Bronchial epithelial cell (primary cell): Measurements from ENCODE around the gene KRTAP13-2. TPM values are rescaled to one million over a fixed set of nuclear protein-coding genes. Genes with fewer than 3 reads are reported as not detected.

Source experiments
- DNase-seq: peaks from one replicate; pipeline ENCODE4 v3.0.0-alpha.2; 2010; ENCODE audit warnings: low read depth
- FAIRE-seq: peaks from 2 replicates; lab custom pipeline; 2011; peaks lifted over from hg19 to GRCh38; lab: Jason Lieb, UNC
- H3K27me3 ChIP-seq: 2 replicates; pipeline ENCODE4 v1.5.1; 2011; ENCODE audit warnings: low read length; ENCODE audit not compliant: control insufficient read depth, insufficient read depth
- H3K36me3 ChIP-seq: 2 replicates; pipeline ENCODE4 v1.5.1; 2011; ENCODE audit warnings: low read length; ENCODE audit not compliant: control insufficient read depth, insufficient read depth
- H3K4me3 ChIP-seq: 2 replicates; pipeline ENCODE4 v1.5.1; 2011; ENCODE audit warnings: mild to moderate bottlenecking, low read depth, low read length, control low read depth
- CTCF ChIP-seq: IDR thresholded peaks from 2 replicates; pipeline ENCODE4 v1.5.1; 2011; ENCODE audit warnings: mild to moderate bottlenecking, moderate library complexity, low read length, control low read depth, inconsistent platforms; ENCODE audit not compliant: insufficient read depth, severe bottlenecking
- total RNA-seq: library from RNA; depleted of rRNA; stranded (reverse); fragments of >200 nt; gene quantifications from 2 replicates; pipeline ENCODE4 v1.2.1, GENCODE V29; 2014

KRTAP13-2 gene
- total RNA-seq, 1 donor from 2014 or later = not detected

- DNase-seq (no peak), FAIRE-seq (no peak)
- H3K4me3 ChIP-seq = no peak overlapping the region
- no peaks in the 10 kb centered on the region for H3K27me3 ChIP-seq
- no peaks in the 10 kb centered on the region for H3K36me3 ChIP-seq
- TF ChIP-seq CTCF = no peak
These were observed 27.1 kb downstream of the KRTAP13-2 start for GRCh38 chr21:30345014-30345413.

GRCh38 chr21:30340714-30341573, 31.1 kb downstream of the KRTAP13-2 start:
- TF ChIP-seq CTCF = peak; percentile 65
- no peak for FAIRE-seq

GRCh38 chr21:30338717-30339116, 33.4 kb downstream of the KRTAP13-2 start:
- H3K27me3 ChIP-seq = no peaks in the 10 kb centered on the region
- H3K4me3 ChIP-seq = no peak overlapping the region
- TF ChIP-seq CTCF = no peak
- no peak for FAIRE-seq
- DNase-seq = no peak
- H3K36me3 ChIP-seq = no peaks in the 10 kb centered on the region

More at GRCh38 chr21:30340714-30341573, 31.1 kb downstream of the KRTAP13-2 start:
- no peaks in the 10 kb centered on the region for H3K36me3 ChIP-seq
- DNase-seq = peak; percentile 56
- H3K27me3 ChIP-seq = no peaks in the 10 kb centered on the region
- H3K4me3 ChIP-seq = no peak overlapping the region

- TF ChIP-seq CTCF = no peak
- Histone ChIP-seq H3K36me3 (no peaks in the 10 kb centered on the region), H3K4me3 (no peak overlapping the region), H3K27me3 (no peaks in the 10 kb centered on the region)
- peak; percentile 69 for DNase-seq
- no peak for FAIRE-seq
These were observed 34.3 kb downstream of the KRTAP13-2 start for GRCh38 chr21:30337772-30338171.

GRCh38 chr21:30337276-30337744, 34.8 kb downstream of the KRTAP13-2 start, which contains the start of gene KRTAP27-1:
KRTAP27-1 (minus strand) TSS chr21:30337694; CDS start chr21:30337668, 26 bp downstream.
- no peak for FAIRE-seq
- TF ChIP-seq CTCF = no peak

GRCh38 chr21:30336596-30336995, 35.5 kb downstream of the KRTAP13-2 start:
- FAIRE-seq (no peak), DNase-seq (peak; percentile 20)

More at GRCh38 chr21:30337276-30337744, 34.8 kb downstream of the KRTAP13-2 start, which contains the start of gene KRTAP27-1:
- no peaks in the 10 kb centered on the region for H3K36me3 ChIP-seq
- H3K27me3 ChIP-seq = no peaks in the 10 kb centered on the region
- DNase-seq = no peak
- no peak within 1 kb of the TSS for H3K4me3 ChIP-seq

More at GRCh38 chr21:30336596-30336995, 35.5 kb downstream of the KRTAP13-2 start:
- no peaks in the 10 kb centered on the region for H3K36me3 ChIP-seq
- H3K27me3 ChIP-seq = no peaks in the 10 kb centered on the region
- no peak overlapping the region for H3K4me3 ChIP-seq
- TF ChIP-seq CTCF = no peak
